Urinary bladder (tissue), 4 donors: ENCODE results near the gene TBC1D22A. TPM values are rescaled to one million over a fixed set of nuclear protein-coding genes. Genes with fewer than 3 reads are reported as not detected.

Experiments
- DNase-seq: peaks from one replicate; pipeline ENCODE4 v3.0.0-alpha.2; 2015; ENCODE audit errors: extremely low spot score
- H3K27ac ChIP-seq: one replicate; pipeline ENCODE4 v1.5.1; 2013; ENCODE audit warnings: low read depth, mild to moderate bottlenecking, moderate library complexity
- H3K36me3 ChIP-seq: one replicate; pipeline ENCODE4 v1.6.1; 2013; ENCODE audit warnings: mild to moderate bottlenecking, moderate library complexity; ENCODE audit not compliant: insufficient read depth
- H3K4me1 ChIP-seq: one replicate; pipeline ENCODE4 v1.6.1; 2013; ENCODE audit warnings: mild to moderate bottlenecking, moderate library complexity; ENCODE audit not compliant: insufficient read depth
- H3K4me3 ChIP-seq: one replicate; pipeline ENCODE4 v1.5.1; 2013; ENCODE audit warnings: low read depth, low read length
- WGBS: extraction: QIAGEN DNeasy Blood & Tissue Kit; methylation state at CpG from one replicate; pipeline ENCODE4 v1.1.7; 2013; 5-methylcytosine and 5-hydroxymethylcytosine counted together
- polyA plus RNA-seq: library from polyadenylated mRNA; stranded (reverse); fragments of 200-250 nt; gene quantifications from one replicate; pipeline ENCODE4 v1.2.3, GENCODE V29; 2013
- total RNA-seq: library from RNA; depleted of rRNA; stranded (reverse); fragments of >200 nt; gene quantifications from one replicate; pipeline ENCODE4 v1.2.3, GENCODE V29; 2014
- donor health status: healthy with polysubstance abuse.
- donor health status: healthy.

Gene TBC1D22A
- total and polyA plus RNA-seq, 2 donors, result 7.7 to 19.1 TPM

DNA sequence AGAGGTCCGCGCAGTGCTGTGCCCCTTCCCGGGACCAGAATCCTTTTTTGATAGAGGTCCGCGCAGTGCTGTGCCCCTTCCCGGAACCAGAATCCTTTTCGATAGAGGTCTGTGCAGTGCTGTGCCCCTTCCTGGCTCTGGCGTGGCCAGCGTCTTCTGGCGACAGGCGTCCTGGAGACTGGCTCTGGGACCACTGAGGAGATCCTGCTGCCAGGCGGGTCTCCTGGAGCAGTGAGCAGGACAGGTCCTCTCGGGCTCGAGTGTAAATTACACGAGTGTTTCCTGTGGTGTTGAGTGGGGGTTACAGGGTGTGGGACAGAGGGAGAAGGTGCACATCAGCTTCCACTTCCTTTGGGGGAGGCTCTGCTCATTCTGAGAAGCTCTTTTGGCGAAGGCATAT is 98.1 kb downstream of the TBC1D22A start:
- H3K36me3 ChIP-seq, result no peaks in the 10 kb centered on the region
- H3K4me3 ChIP-seq, result no peak overlapping the region
- DNase-seq, result no peak
- no peaks in the 10 kb centered on the region for H3K4me1 ChIP-seq
- WGBS, result 98% methylated on average over 16 of the region's 16 CpGs
- no peak overlapping the region for H3K27ac ChIP-seq

GRCh38 chr22:46861468-46862367 is 99.3 kb downstream of the TBC1D22A start:
- DNase-seq, result no peak
- no peaks in the 10 kb centered on the region for H3K4me1 ChIP-seq
- no peak overlapping the region for H3K27ac ChIP-seq
- no peaks in the 10 kb centered on the region for H3K36me3 ChIP-seq
- WGBS, result 94% methylated on average over 16 of the region's 16 CpGs
- no peak overlapping the region for H3K4me3 ChIP-seq

- 94% methylated on average over 17 of the region's 17 CpGs for WGBS
- Histone ChIP-seq H3K36me3 (no peaks in the 10 kb centered on the region), H3K27ac (no peak overlapping the region), H3K4me1 (no peaks in the 10 kb centered on the region), H3K4me3 (no peak overlapping the region)
- no peak for DNase-seq
Observed at GRCh38 chr22:46862418-46863324, 100.2 kb downstream of the TBC1D22A start.

GRCh38 chr22:46863794-46864193 is 101.3 kb downstream of the TBC1D22A start:
- DNase-seq, result no peak
- Histone ChIP-seq H3K4me1 (no peaks in the 10 kb centered on the region), H3K27ac (no peak overlapping the region), H3K36me3 (no peaks in the 10 kb centered on the region), H3K4me3 (no peak overlapping the region)
- WGBS, result 86% methylated on average over 6 of the region's 6 CpGs

DNA sequence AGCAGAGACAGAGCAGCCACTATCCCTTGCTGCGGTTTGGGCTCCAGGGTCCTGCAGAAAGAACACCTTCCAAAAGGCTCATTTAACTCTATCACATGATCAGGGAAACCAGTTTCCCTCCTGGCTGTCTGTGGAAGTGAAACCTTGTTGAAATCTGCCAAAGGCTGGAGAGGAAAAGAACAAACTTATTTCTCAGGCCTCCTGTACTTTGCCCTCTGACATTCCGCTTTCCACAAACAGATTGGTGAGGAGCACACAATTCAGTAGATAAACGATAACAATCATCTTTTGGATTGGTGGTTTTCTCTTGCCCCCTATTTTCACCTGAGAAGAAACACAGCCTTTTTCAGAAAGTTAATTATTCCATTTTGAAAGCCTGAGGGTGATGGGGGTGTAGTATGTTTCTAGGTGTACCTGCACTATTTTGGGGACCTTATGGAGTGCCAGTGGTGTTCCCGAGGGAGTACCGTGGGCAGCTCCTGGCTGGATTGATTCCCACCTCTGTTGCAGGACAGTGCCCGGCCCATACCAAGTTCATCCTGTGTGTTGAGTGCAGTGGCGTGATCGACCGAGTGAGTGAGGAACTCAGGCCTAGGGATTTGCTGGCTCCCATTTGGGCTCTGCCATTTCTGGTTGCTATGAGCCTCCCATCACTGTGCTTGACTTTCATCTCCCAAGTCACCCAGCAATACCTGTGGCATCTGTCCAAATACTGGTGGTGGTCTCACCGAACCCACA is 102.0 kb downstream of the TBC1D22A start:
- 96% methylated on average over 10 of the region's 10 CpGs for WGBS
- H3K36me3 ChIP-seq, result no peaks in the 10 kb centered on the region
- no peaks in the 10 kb centered on the region for H3K4me1 ChIP-seq
- DNase-seq, result no peak
- no peak overlapping the region for H3K27ac ChIP-seq
- H3K4me3 ChIP-seq, result no peak overlapping the region

DNA sequence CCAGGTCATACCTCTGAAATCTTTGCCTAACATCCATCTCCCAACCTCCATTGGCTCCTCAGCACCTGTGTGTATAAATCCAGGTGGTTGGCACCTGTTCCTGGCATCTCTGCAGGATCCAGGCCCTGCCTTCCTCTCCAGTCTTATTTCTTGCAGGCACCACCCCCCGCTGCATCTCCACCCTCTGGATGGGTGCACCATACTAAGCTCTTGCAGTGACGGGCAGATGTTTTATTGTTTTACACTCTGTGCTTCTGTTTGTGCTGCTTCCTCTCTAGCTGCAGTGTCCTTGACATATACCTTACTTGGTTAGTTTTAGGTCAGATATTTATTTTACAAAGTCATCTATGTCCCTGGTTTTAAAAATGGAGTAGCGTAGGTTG is 102.6 kb downstream of the TBC1D22A start:
- H3K4me1 ChIP-seq, result no peaks in the 10 kb centered on the region
- 98% methylated on average over 3 of the region's 3 CpGs for WGBS
- DNase-seq, result no peak
- H3K36me3 ChIP-seq, result no peaks in the 10 kb centered on the region
- no peak overlapping the region for H3K4me3 ChIP-seq
- no peak overlapping the region for H3K27ac ChIP-seq

GRCh38 chr22:46865642-46866041 is 103.2 kb downstream of the TBC1D22A start:
- 97% methylated on average over 7 of the region's 7 CpGs for WGBS
- no peaks in the 10 kb centered on the region for H3K4me1 ChIP-seq
- no peaks in the 10 kb centered on the region for H3K36me3 ChIP-seq
- no peak overlapping the region for H3K4me3 ChIP-seq
- no peak overlapping the region for H3K27ac ChIP-seq
- DNase-seq, result no peak

DNA sequence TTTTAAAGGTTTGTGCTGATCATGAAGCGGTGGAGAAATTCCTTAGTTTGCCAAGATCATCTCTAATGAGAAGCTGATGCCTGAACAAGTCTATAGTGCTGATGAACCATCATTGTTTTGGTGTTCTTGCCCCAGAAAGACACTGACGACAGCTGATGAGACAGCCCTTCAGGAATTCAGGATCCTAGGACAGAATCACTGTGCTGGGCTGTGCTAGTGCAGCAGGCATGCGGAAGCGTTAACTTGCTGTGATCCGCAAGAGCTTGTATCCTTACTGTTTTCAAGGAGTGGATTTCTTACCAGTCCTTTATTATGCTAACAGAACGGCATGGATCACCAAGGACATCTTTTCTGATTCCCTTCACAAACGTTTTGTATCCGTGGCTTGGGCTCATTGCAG is 104.1 kb downstream of the TBC1D22A start:
- no peak for DNase-seq
- H3K27ac ChIP-seq, result no peak overlapping the region
- H3K36me3 ChIP-seq, result no peaks in the 10 kb centered on the region
- WGBS, result 87% methylated on average over 8 of the region's 8 CpGs
- H3K4me3 ChIP-seq, result no peak overlapping the region
- no peaks in the 10 kb centered on the region for H3K4me1 ChIP-seq

DNA sequence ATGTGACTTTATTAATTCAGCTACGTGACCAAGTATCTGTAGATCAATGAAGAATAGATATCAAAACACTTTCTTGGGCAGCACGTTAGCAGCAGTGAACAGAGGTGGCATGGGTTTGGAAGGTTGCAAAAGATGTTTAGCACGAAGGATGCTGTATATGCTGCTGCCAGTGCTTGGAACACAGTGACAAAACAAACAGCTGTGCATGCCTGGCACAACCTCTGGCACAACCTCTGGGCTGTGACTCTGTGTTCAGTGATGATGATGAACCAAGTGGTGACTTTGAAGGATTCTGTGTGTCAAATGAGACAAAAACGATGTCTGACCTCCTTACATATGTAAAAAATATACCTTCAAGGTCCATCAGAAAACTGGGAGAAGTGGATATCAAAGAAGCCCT is 104.7 kb downstream of the TBC1D22A start:
- no peak for DNase-seq
- WGBS, result 92% methylated on average over 4 of the region's 4 CpGs
- H3K4me1 ChIP-seq, result no peaks in the 10 kb centered on the region

GRCh38 chr22:46869329-46869728 is 106.9 kb downstream of the TBC1D22A start:
- H3K4me1 ChIP-seq, result no peaks in the 10 kb centered on the region
- H3K4me3 ChIP-seq, result no peak overlapping the region
- no peak overlapping the region for H3K27ac ChIP-seq
- WGBS, result 97% methylated on average over 5 of the region's 5 CpGs
- H3K36me3 ChIP-seq, result no peaks in the 10 kb centered on the region
- no peak for DNase-seq

More for the DNA sequence above, 104.7 kb downstream of the TBC1D22A start:
- H3K27ac ChIP-seq, result no peak overlapping the region
- H3K36me3 ChIP-seq, result no peaks in the 10 kb centered on the region
- no peak overlapping the region for H3K4me3 ChIP-seq

- no peak overlapping the region for H3K27ac ChIP-seq
- 90% methylated on average over 1 of the region's 1 CpG for WGBS
- H3K4me3 ChIP-seq, result no peak overlapping the region
- H3K4me1 ChIP-seq, result no peaks in the 10 kb centered on the region
- DNase-seq, result no peak
- no peaks in the 10 kb centered on the region for H3K36me3 ChIP-seq
Observed at GRCh38 chr22:46869831-46870441, 107.5 kb downstream of the TBC1D22A start.

- WGBS, result 92% methylated on average over 2 of the region's 2 CpGs
- no peak overlapping the region for H3K27ac ChIP-seq
- no peak overlapping the region for H3K4me3 ChIP-seq
- no peak for DNase-seq
- no peaks in the 10 kb centered on the region for H3K4me1 ChIP-seq
- no peaks in the 10 kb centered on the region for H3K36me3 ChIP-seq
Observed at GRCh38 chr22:46871826-46872225, 109.4 kb downstream of the TBC1D22A start.

DNA sequence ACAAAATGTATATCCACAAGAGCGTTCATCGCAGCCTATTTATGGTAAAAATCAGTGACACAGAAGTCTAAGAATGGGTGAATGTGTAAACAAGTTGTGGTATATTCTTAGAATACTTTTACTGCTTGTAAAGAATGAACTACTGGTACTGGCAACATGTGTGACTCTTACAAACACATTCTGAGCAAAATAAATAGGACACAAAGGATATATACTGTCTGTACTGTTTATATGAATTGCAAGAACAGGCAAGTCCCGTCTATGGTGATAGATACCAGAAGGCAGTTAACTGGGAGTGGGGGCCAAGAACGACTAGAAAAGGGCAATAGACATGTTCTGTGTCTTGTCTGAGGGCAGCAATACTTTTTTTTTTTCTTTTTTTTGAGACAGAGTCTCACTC is 112.6 kb downstream of the TBC1D22A start:
- Histone ChIP-seq H3K36me3 (no peaks in the 10 kb centered on the region), H3K27ac (no peak overlapping the region), H3K4me1 (no peaks in the 10 kb centered on the region), H3K4me3 (no peak overlapping the region)
- no peak for DNase-seq
- WGBS, result 56% methylated on average over 4 of the region's 4 CpGs
